Measurements from ENCODE around the gene NUCB2.

Gene NUCB2

DNA sequence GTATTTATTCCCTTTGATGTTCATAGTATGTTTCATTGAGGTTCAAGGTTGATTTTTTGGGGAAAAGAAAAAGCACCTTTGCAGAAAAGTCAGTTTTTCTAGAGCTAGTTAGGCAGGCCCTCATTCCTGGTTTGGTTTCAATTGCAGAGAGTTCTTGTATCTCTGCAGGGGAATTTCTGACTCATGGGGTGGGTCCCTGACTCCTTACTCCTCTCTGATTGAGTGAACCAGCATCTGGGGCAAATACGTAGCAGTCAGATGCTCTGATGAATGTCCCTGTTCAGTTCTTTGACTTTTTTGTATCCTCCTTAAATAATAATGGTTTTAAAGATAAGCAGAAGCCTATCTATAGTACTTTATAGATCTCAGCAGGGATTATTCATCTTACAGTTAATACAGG is 67.4 kb downstream of the NUCB2 start:
- no peak for DNase-seq

GRCh38 chr11:17347676-17348075 is 71.1 kb downstream of the NUCB2 start:
- DNase-seq = no peak

GRCh38 chr11:17350455-17351171 is 74.1 kb downstream of the NUCB2 start:
- DNase-seq = no peak

- DNase-seq = no peak
Observed at GRCh38 chr11:17351172-17351509, 74.6 kb downstream of the NUCB2 start.

- peak; percentile 66 for DNase-seq
Observed at GRCh38 chr11:17351510-17352176, 75.1 kb downstream of the NUCB2 start, which contains the start of gene NCR3LG1. Gene NCR3LG1 (plus strand): TSS chr11:17351800. CDS start chr11:17351970, 170 bp downstream.

GRCh38 chr11:17352950-17353820 is 76.6 kb downstream of the NUCB2 start:
- peak; percentile 47 for DNase-seq

DNA sequence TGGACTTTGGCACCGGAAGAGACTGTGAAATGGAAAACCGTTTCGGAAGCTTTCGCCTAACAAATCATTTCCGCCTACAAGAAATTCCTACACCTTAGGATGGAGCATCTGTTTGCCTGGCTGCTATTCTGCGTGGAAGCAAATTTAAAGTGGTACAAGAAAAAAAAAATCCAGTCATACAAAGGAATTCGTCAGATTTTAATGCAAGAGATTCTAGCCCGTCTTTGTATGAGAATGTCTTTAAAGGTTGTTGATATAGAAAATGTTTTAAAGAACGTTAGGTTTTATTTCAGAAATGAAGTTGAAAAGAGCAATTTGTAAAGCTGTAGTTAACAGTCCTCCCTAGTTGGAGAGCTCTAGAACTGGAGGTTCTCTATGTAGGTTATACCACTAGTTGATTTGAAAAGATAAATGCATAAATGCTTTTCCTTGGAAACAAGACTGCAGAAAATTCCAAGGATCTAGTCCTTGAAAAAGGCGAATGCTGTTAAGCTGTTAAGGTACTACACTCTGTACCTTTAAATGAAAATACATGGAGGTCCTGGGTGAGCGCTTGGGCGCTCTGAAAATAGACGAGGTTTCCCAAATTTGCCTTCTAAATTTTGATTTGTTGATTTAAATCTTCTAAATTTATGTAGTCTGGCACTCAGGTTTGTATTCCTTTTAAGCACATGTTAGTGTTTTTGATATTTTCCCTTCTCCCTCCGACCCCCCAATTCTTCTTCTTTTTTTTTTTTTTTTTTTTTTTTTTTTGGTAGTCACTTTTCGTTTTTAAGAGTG is 77.5 kb downstream of the NUCB2 start:
- no peak for DNase-seq

- DNase-seq = peak; percentile 75
Observed at GRCh38 chr11:17354601-17354991, 78.1 kb downstream of the NUCB2 start.

DNA sequence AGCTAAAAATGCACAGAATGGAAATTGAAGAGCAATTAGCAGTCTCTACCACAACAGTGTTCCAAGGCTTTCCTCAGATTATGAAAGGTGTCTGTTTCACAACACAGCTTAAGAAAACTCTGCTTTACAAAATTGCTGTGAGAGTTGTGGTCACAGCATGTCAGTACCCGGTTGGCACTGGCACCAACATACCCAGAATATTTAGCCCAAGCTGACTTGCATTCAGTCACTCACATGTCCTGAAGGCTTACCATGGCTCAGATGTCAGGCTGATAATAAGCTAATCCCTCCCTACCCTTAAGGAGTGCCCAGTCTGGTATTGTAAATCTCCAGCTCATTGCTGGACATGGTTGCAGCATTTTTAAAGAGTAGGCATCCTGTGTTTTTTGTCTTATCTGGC is 90.0 kb downstream of the NUCB2 start:
- DNase-seq = no peak

DNA sequence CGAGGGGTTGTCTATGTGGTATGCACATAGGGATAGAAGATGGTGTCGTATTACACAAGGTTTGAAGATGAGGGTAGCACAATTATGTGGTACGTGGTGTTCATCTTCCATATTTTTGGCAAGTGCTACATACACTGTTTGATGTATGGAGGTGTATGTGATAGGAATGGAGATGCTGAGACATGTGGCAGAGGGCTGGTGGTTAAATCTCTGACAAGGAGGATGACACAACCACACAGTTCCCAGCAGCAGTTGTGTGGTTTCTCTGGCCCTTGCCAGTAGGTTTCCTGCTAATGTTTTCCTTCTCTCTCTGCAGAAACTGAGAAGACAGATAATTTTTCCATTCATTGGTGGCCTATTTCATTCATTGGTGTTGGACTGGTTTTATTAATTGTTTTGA is 92.0 kb downstream of the NUCB2 start:
- no peak for DNase-seq

DNA sequence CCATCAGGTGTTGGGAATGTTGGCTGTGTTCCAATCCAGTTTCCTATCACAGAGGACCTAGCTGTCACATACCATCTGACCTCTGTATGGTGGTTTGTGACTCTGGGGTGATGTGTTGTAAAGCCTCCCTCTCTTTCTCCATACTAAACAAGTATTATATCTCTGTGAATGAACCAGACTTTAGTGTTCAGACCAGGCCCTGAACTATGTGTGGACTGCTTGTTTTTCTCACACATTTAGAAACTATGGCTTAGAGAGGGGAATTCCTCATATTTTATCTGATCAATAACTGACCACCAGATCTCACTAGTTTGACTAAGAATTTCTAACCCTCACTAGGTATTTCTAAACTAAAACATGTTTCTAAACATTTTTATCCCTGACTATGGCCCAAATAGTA is 92.6 kb downstream of the NUCB2 start:
- no peak for DNase-seq

DNA sequence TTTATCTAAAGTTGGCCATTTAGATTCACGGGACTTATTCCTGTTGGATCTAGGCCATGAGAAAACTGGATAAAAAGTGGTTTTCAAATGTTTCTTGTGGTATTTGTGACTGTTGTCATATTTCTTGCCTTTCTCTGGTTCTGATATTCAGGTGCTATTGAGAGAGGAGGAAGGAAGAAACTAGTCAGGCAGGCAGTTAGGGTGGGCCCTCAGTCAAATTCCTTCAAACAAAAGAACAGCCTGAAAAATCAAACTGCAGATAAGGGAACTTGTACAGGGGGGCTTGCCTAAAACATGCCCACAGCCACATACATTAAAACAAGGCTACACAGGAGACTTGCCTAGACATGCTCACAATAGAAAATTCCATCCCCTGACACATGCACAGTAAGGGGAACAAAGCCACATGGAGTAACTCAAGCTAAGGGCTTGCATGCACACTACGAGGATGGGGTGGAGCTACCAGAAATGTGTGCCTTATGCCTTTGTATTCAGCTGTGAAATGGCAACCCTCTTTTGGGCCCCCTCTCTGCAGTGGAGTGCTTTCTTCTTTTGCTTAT is 93.2 kb downstream of the NUCB2 start:
- DNase-seq = no peak

DNA sequence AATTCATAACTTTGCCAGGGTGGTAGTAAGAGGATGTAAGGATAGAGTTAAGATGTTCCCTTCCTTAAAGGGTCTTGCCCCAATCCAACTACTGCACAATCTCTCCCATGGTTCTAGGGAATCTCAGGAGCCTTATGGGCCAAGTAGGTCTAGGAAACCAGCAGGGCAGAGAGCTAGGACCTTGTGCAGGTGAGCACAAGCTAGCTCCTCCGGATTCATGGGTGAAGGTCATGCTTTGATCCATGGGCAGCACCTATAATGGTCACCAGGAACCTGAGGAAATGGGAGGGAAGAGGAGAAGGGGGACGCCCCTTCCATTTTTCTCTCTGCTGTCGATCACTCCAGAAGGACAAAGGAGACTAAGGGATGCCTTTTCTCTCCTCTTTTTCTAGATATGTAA is 95.1 kb downstream of the NUCB2 start:
- DNase-seq = no peak

DNA sequence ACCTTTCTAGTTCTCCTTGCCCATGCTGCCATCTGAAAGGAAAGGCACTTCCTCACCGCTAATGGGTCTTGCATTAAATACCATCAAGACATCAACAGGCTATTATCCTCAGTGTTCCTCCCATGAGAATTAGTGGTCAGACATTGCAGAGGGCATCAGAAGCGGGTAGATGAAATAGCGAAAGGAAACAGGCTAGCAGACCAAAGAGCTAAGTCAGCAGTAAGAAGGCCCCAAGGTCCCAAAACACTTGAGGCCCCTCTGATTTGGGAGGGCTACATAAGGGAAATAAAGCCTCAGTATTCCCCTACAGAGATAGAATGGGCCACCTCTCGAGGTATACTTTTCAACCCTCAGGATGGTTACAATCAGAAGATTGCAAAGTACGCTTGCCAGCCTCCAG is 99.0 kb downstream of the NUCB2 start:
- DNase-seq = no peak

GRCh38 chr11:17376493-17376892 is 100.0 kb downstream of the NUCB2 start:
- no peak for DNase-seq

DNA sequence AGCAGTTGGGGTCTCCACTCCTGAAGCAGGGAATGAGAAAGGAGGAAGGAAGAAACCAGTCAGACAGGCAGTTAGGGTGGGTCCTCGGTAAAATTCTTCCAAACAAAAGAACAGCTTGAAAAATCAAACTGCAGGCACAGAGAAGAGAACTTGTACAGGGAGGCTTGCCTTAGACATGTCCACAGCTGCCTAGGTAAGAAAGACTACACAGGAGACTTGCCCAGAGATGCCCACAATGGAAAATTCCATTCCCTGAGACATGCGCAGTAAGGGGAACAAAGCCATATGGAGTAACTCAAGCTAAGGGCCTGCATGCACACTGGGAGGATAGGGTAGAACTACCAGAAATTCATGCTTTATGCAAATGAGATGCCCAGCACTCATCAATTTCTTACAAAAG is 102.1 kb downstream of the NUCB2 start:
- no peak for DNase-seq

- DNase-seq = no peak
Observed at GRCh38 chr11:17379383-17380180, 103.0 kb downstream of the NUCB2 start.

DNA sequence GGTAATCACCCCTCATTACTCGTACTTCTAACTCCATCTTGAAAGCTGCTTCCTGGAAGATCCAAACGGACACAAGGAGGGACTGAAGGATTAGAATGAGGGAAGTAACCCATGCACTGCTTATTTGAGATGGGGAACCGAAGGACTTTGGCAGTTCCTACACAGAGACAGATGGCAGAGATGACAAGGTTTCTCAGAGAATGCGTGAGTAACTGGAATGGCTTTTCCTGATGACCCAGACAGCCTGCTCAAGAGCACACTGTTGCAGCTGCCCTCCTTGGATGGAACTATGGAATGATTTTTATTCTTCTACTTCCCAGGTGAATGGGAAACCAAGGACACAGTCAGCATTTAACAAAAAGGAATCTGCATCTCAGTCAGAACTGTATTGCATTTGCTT is 104.6 kb downstream of the NUCB2 start:
- DNase-seq = no peak

All from CD4-positive, alpha-beta T cell treated with Interleukin-17A for 4 hours (primary cell).